Mucosa of descending colon (tissue), 3 donors: ENCODE results near the gene BCL11A. TPM values are rescaled to one million over a fixed set of nuclear protein-coding genes. Genes with fewer than 3 reads are reported as not detected.

Experiments
- ATAC-seq: fragments of 200-7000 bp; cut with Tn5 transposase; one replicate; pipeline ENCODE4 v1.9.1; 2020; ENCODE audit warnings: mild to moderate bottlenecking, moderate library complexity
- DNase-seq, 3 donors: peaks; one replicate each; pipeline ENCODE4 v3.0.0-alpha.2; 2020
- H3K36me3 ChIP-seq: fragments of 200-600 bp; one replicate; pipeline ENCODE4 v1.8.0; 2021; ENCODE audit warnings: low read depth, mild to moderate bottlenecking
- H3K4me1 ChIP-seq: fragments of 200-600 bp; one replicate; pipeline ENCODE4 v1.8.0; 2021; ENCODE audit warnings: low read depth, mild to moderate bottlenecking
- H3K4me3 ChIP-seq: fragments of 200-600 bp; one replicate; pipeline ENCODE4 v1.8.0; 2021; ENCODE audit warnings: mild to moderate bottlenecking
- H3K9me3 ChIP-seq: fragments of 200-600 bp; one replicate; pipeline ENCODE4 v1.8.0; 2021; ENCODE audit warnings: mild to moderate bottlenecking
- intact Hi-C, 2 donors: fragments of 100-400 bp; cut with DNase I in 1 of 2; cut with micrococcal nuclease in 1 of 2; formaldehyde crosslinking; loops; one replicate each; pipeline versions ENCODE4 v1.11.0 to v1.11.1; 2022; cut with DNase I, micrococcal nuclease
- total RNA-seq, 3 donors: library from RNA; stranded (reverse); fragmentation: NEBNext Ultra II Directional in 2 of 3; extraction: Animal tissue kit (Norgen Biotek cat#: 25700) in 2 of 3; gene quantifications; one replicate each; pipeline versions ENCODE4 v1.2.1 to v1.2.4, GENCODE V29; 2021 to 2023
- TF ChIP-seq, protein P1 (sequence below): fragments of 200-600 bp; IDR thresholded peaks from one replicate; pipeline ENCODE4 v1.8.0; 2022; ENCODE audit warnings: antibody characterized with exemption, mild to moderate bottlenecking
- donor health status: DM: no; HTN: no; CAD: no; lungs with moderate emphysema.
- donor health status: DM: no; HTN: no; CAD: no.
- donor health status: DM: no; HTN: yes; CAD: no.

The BCL11A gene
- total RNA-seq, 3 donors from 2014 or later = 22.8 to 59.6 (median 40.7) TPM

DNA sequence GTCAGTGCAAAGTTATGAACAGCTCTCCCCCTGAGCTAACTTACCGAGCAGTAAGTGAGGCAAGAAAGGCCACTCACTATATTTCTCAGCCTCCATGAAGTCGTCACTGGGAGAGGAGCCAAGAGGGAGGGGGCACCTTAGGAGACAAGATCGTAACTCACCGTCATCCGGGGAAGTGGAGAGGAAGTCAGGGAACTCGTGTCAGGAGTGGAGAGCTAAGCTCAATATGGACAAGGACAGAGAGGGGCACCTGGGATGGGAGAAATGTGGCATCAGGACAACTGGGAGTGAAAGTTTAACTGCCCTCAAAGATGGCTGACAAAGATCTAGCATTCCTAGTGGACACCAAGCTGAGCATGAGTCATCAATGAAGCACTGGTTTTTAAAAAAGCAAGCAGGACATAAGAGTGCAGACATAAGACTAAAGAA, 37.1 kb downstream of the BCL11A start:
- ATAC-seq = no peak
- peaks cover 18% of the 10 kb centered on the region for H3K4me1 ChIP-seq
- H3K4me3 ChIP-seq = no peak overlapping the region
- no peaks in the 10 kb centered on the region for H3K36me3 ChIP-seq
- TF ChIP-seq, protein P1, sequence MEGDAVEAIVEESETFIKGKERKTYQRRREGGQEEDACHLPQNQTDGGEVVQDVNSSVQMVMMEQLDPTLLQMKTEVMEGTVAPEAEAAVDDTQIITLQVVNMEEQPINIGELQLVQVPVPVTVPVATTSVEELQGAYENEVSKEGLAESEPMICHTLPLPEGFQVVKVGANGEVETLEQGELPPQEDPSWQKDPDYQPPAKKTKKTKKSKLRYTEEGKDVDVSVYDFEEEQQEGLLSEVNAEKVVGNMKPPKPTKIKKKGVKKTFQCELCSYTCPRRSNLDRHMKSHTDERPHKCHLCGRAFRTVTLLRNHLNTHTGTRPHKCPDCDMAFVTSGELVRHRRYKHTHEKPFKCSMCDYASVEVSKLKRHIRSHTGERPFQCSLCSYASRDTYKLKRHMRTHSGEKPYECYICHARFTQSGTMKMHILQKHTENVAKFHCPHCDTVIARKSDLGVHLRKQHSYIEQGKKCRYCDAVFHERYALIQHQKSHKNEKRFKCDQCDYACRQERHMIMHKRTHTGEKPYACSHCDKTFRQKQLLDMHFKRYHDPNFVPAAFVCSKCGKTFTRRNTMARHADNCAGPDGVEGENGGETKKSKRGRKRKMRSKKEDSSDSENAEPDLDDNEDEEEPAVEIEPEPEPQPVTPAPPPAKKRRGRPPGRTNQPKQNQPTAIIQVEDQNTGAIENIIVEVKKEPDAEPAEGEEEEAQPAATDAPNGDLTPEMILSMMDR = no peak
- H3K9me3 ChIP-seq = no peaks in the 10 kb centered on the region
- DNase-seq = no peak
- intact Hi-C loops = no loop called here

DNA sequence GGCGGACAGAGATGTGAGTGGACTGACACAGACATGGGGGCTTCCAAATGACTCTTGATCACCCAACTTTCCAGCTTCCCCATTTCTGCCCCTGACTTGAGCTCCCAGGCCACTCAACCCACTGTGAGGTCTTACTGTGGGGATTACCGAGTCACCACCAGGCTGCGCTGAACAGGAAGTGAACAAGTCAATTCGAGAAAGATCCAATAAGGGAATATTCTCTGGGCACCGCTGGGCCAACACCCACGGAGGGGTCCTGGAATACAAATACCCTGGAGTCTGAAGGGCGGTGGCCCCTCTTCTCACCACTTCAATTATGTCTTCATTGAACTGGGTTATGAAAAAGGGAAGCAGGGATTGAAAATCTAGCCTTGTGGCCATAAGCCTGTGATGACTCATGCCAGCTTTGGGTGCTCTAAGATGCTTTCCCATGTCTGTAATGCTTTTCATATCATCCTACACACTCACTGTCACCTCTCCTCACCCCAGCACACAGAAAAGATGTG, 37.7 kb downstream of the BCL11A start:
- peak; percentile 15 for ATAC-seq
- Histone ChIP-seq H3K9me3 (no peaks in the 10 kb centered on the region), H3K4me1 (peaks cover 21% of the 10 kb centered on the region), H3K4me3 (no peak overlapping the region), H3K36me3 (no peaks in the 10 kb centered on the region)
- intact Hi-C loops = no loop called here
- DNase-seq = peak in 1 of 3 donors; percentile 35
- TF ChIP-seq, protein P1 = no peak

DNA sequence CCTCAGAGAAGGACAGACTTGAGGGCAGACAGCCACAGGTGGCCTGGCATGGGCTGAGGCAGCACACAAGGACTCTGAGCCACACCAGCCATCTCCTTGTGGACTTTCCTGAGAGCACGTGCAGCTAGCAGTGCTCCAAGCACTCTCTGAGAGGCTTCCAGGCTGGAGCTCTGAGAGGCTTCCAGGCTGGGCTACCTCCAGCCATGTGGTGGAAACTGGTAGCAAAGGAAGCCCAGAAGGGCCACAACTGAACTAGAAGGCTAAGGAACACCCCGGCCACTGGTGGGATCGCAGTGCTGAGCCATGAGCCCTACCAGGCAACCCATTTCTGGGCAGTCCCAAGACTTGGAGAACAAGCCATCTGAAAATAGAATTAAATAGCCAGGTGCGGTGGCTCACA, 39.5 kb downstream of the BCL11A start:
- DNase-seq (peak in 1 of 3 donors; percentile 42), ATAC-seq (peak; percentile 12)
- TF ChIP-seq, protein P1 = no peak
- peaks cover 20% of the 10 kb centered on the region for H3K4me1 ChIP-seq
- no peaks in the 10 kb centered on the region for H3K9me3 ChIP-seq
- H3K4me3 ChIP-seq = no peak overlapping the region
- intact Hi-C loops = no loop called here
- H3K36me3 ChIP-seq = no peaks in the 10 kb centered on the region

- Histone ChIP-seq H3K36me3 (no peaks in the 10 kb centered on the region), H3K4me1 (peaks cover 19% of the 10 kb centered on the region), H3K9me3 (no peaks in the 10 kb centered on the region), H3K4me3 (no peak overlapping the region)
- TF ChIP-seq, protein P1 = no peak
- DNase-seq (peak in 1 of 3 donors; percentile 33), ATAC-seq (no peak)
- intact Hi-C loops = no loop called here
Observed at GRCh38 chr2:60513191-60513590, 40.3 kb downstream of the BCL11A start.

- H3K4me3 ChIP-seq = no peak overlapping the region
- intact Hi-C loops = no loop called here
- peak; percentile 81 for ATAC-seq
- TF ChIP-seq, protein P1 = no peak
- H3K9me3 ChIP-seq = no peaks in the 10 kb centered on the region
- DNase-seq = peak in 1 of 3 donors; percentile 53
- H3K36me3 ChIP-seq = no peaks in the 10 kb centered on the region
- H3K4me1 ChIP-seq = peaks cover 20% of the 10 kb centered on the region
Observed at GRCh38 chr2:60512641-60513040, 40.8 kb downstream of the BCL11A start.
